Activated T-helper 17 cell treated with anti-CD3 and anti-CD28 coated beads, Interleukin-2, amount 50 U/mL, for 72 hours (primary cell): ENCODE data around the gene PGS1. TPM values are rescaled to one million over a fixed set of nuclear protein-coding genes. Genes with fewer than 3 reads are reported as not detected.
A peak's percentile ranks its signal among the peaks of the same experiment; 100 is the strongest.

Experiments
- ATAC-seq: fragments of 150-1000 bp; cut with Tn5 transposase; replicated peaks from 2 replicates; pipeline ENCODE4 v1.10.0; 2021; ENCODE audit warnings: mild to moderate bottlenecking, moderate library complexity
- H3K27ac Mint-ChIP-seq: one replicate; pipeline ENCODE4 v1.8.0; 2022; ENCODE audit warnings: mixed read lengths
- H3K27me3 Mint-ChIP-seq: one replicate; pipeline ENCODE4 v1.8.0; 2022; ENCODE audit warnings: mixed read lengths
- H3K36me3 Mint-ChIP-seq: one replicate; pipeline ENCODE4 v1.8.0; 2022; ENCODE audit warnings: low read depth, mild to moderate bottlenecking, mixed read lengths
- H3K4me1 Mint-ChIP-seq: one replicate; pipeline ENCODE4 v1.8.0; 2022; ENCODE audit warnings: mixed read lengths
- H3K4me3 Mint-ChIP-seq: one replicate; pipeline ENCODE4 v1.8.0; 2022; ENCODE audit warnings: mild to moderate bottlenecking, mixed read lengths
- H3K9me3 Mint-ChIP-seq: one replicate; pipeline ENCODE4 v1.8.0; 2022; ENCODE audit warnings: mixed read lengths
- total RNA-seq, 2 donors: library from RNA; stranded (reverse); gene quantifications; one replicate each; pipeline ENCODE4 v1.2.3, GENCODE V29; 2022

PGS1 gene
- total RNA-seq, 2 donors from 2014 or later = 76.1 to 101 TPM

- Mint-ChIP-seq H3K4me1 (peaks cover 44% of the 10 kb centered on the region), H3K9me3 (no peaks in the 10 kb centered on the region), H3K27me3 (no peaks in the 10 kb centered on the region), H3K27ac (peak overlapping the region; percentile 99), H3K36me3 (peaks cover 61% of the 10 kb centered on the region), H3K4me3 (peak overlapping the region; percentile 86)
- no peak for ATAC-seq
These were observed 1.9 kb downstream of the PGS1 start for GRCh38 chr17:78380370-78380769.

- Mint-ChIP-seq H3K36me3 (peaks cover 75% of the 10 kb centered on the region), H3K27me3 (no peaks in the 10 kb centered on the region), H3K27ac (peak overlapping the region; percentile 99), H3K4me3 (peak overlapping the region; percentile 86), H3K9me3 (no peaks in the 10 kb centered on the region), H3K4me1 (peaks cover 52% of the 10 kb centered on the region)
- peak; percentile 35 for ATAC-seq
These were observed 3.3 kb downstream of the PGS1 start for GRCh38 chr17:78381601-78382232.

GRCh38 chr17:78383725-78384471 is 5.4 kb downstream of the PGS1 start:
- peak; percentile 57 for ATAC-seq
- H3K27ac Mint-ChIP-seq = peak overlapping the region; percentile 99
- H3K27me3 Mint-ChIP-seq = no peaks in the 10 kb centered on the region
- no peaks in the 10 kb centered on the region for H3K9me3 Mint-ChIP-seq
- peak overlapping the region; percentile 86 for H3K4me3 Mint-ChIP-seq
- H3K4me1 Mint-ChIP-seq = peaks cover 66% of the 10 kb centered on the region
- peaks cover 91% of the 10 kb centered on the region for H3K36me3 Mint-ChIP-seq

- H3K36me3 Mint-ChIP-seq = peaks cover 92% of the 10 kb centered on the region
- peak; percentile 1 for ATAC-seq
- H3K27me3 Mint-ChIP-seq = no peaks in the 10 kb centered on the region
- H3K4me3 Mint-ChIP-seq = peak overlapping the region; percentile 86
- H3K27ac Mint-ChIP-seq = peak overlapping the region; percentile 99
- peaks cover 66% of the 10 kb centered on the region for H3K4me1 Mint-ChIP-seq
- no peaks in the 10 kb centered on the region for H3K9me3 Mint-ChIP-seq
These were observed 6.2 kb downstream of the PGS1 start for GRCh38 chr17:78384479-78385175.

- peaks cover 49% of the 10 kb centered on the region for H3K4me1 Mint-ChIP-seq
- no peaks in the 10 kb centered on the region for H3K27me3 Mint-ChIP-seq
- peaks cover 97% of the 10 kb centered on the region for H3K36me3 Mint-ChIP-seq
- H3K9me3 Mint-ChIP-seq = no peaks in the 10 kb centered on the region
- H3K4me3 Mint-ChIP-seq = peak overlapping the region; percentile 86
- peak overlapping the region; percentile 99 for H3K27ac Mint-ChIP-seq
- ATAC-seq = no peak
These were observed 9.8 kb downstream of the PGS1 start for GRCh38 chr17:78387977-78388941.

GRCh38 chr17:78390241-78391050 is 12.0 kb downstream of the PGS1 start:
- peak overlapping the region; percentile 86 for H3K4me3 Mint-ChIP-seq
- peak; percentile 7 for ATAC-seq
- no peaks in the 10 kb centered on the region for H3K9me3 Mint-ChIP-seq
- no peaks in the 10 kb centered on the region for H3K27me3 Mint-ChIP-seq
- H3K4me1 Mint-ChIP-seq = peaks cover 34% of the 10 kb centered on the region
- peaks cover 97% of the 10 kb centered on the region for H3K36me3 Mint-ChIP-seq
- peak overlapping the region; percentile 78 for H3K27ac Mint-ChIP-seq

- Mint-ChIP-seq H3K9me3 (no peaks in the 10 kb centered on the region), H3K4me1 (peaks cover 28% of the 10 kb centered on the region), H3K27me3 (no peaks in the 10 kb centered on the region), H3K36me3 (peaks cover 97% of the 10 kb centered on the region), H3K27ac (peak overlapping the region; percentile 78), H3K4me3 (peak overlapping the region; percentile 86)
- ATAC-seq = no peak
These were observed 12.6 kb downstream of the PGS1 start for GRCh38 chr17:78391051-78391431.

- Mint-ChIP-seq H3K4me1 (peaks cover 20% of the 10 kb centered on the region), H3K9me3 (no peaks in the 10 kb centered on the region), H3K4me3 (no peak overlapping the region), H3K27me3 (no peaks in the 10 kb centered on the region), H3K27ac (peak overlapping the region; percentile 78), H3K36me3 (peaks cover 97% of the 10 kb centered on the region)
- ATAC-seq = no peak
These were observed 13.4 kb downstream of the PGS1 start for GRCh38 chr17:78391843-78392242.

- H3K27me3 Mint-ChIP-seq = no peaks in the 10 kb centered on the region
- H3K9me3 Mint-ChIP-seq = no peaks in the 10 kb centered on the region
These were observed 13.8 kb downstream of the PGS1 start for GRCh38 chr17:78392295-78392694.

GRCh38 chr17:78393575-78393974 is 15.1 kb downstream of the PGS1 start:
- Mint-ChIP-seq H3K4me3 (no peak overlapping the region), H3K27me3 (no peaks in the 10 kb centered on the region), H3K27ac (peak overlapping the region; percentile 42), H3K36me3 (peaks cover 100% of the 10 kb centered on the region), H3K9me3 (no peaks in the 10 kb centered on the region), H3K4me1 (peaks cover 10% of the 10 kb centered on the region)
- ATAC-seq = no peak

More at GRCh38 chr17:78392295-78392694, 13.8 kb downstream of the PGS1 start:
- no peak for ATAC-seq
- Mint-ChIP-seq H3K36me3 (peaks cover 98% of the 10 kb centered on the region), H3K27ac (peak overlapping the region; percentile 78), H3K4me1 (peaks cover 18% of the 10 kb centered on the region), H3K4me3 (no peak overlapping the region)

- ATAC-seq = no peak
- H3K36me3 Mint-ChIP-seq = peaks cover 100% of the 10 kb centered on the region
- no peak overlapping the region for H3K4me3 Mint-ChIP-seq
- peaks cover 8% of the 10 kb centered on the region for H3K4me1 Mint-ChIP-seq
- peak overlapping the region; percentile 56 for H3K27ac Mint-ChIP-seq
- H3K27me3 Mint-ChIP-seq = no peaks in the 10 kb centered on the region
- no peaks in the 10 kb centered on the region for H3K9me3 Mint-ChIP-seq
These were observed 15.8 kb downstream of the PGS1 start for GRCh38 chr17:78394209-78394608.

GRCh38 chr17:78395155-78395554 is 16.7 kb downstream of the PGS1 start:
- peaks cover 5% of the 10 kb centered on the region for H3K4me1 Mint-ChIP-seq
- H3K4me3 Mint-ChIP-seq = no peak overlapping the region
- peaks cover 100% of the 10 kb centered on the region for H3K36me3 Mint-ChIP-seq
- H3K27me3 Mint-ChIP-seq = no peaks in the 10 kb centered on the region
- peak overlapping the region; percentile 56 for H3K27ac Mint-ChIP-seq
- H3K9me3 Mint-ChIP-seq = no peaks in the 10 kb centered on the region
- ATAC-seq = no peak
